HG03439 (cell line): ENCODE results near the gene SFTPB.
"Not testable (repeated sequence)": the region's sequence is repeated elsewhere in the genome, so short reads cannot be mapped to it uniquely, and the experiment has no call there.

Experiments
- ATAC-seq: cut with Tn5 transposase; IDR thresholded peaks from one replicate; pipeline ENCODE4 v1.9.1; 2021; ENCODE audit warnings: mild to moderate bottlenecking, moderate library complexity; ENCODE audit not compliant: unreplicated experiment

Gene SFTPB

DNA sequence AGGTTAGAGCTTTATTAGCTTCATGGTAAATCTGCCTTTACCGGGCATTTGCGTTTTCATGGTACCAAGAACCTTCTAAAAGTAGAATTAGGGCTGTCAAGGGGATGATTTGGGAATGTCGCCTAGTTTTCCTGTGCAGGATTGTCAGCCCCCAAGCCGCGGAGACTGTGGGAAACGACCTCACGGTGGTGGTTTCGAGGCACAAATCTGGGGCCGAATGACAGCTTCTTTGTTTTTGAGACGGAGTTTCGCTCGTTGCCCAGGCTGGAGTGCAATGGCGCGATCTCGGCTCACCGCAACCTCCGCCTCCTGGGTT lies 52.6 kb downstream of the SFTPB start:
- ATAC-seq = no peak

DNA sequence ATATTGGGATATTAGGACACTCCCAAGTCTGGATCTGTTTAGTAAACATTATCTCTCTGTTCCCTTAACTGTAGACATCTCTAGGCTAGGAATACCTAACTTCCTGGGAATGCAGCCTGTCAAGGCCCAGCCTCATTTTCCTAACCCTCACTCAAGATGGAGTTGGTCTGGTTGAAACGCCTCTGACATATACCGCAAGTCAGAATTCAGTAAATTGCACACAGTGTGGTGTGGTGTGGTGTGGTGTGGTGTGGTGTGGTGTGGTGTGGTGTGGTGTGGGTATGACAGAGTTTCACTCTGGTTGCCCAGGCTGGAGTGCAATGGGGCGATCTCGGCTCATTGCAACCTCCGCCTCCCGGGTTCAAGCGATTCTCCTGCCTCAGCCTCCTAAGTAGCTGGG lies 53.2 kb downstream of the SFTPB start:
- ATAC-seq = not testable (repeated sequence)

DNA sequence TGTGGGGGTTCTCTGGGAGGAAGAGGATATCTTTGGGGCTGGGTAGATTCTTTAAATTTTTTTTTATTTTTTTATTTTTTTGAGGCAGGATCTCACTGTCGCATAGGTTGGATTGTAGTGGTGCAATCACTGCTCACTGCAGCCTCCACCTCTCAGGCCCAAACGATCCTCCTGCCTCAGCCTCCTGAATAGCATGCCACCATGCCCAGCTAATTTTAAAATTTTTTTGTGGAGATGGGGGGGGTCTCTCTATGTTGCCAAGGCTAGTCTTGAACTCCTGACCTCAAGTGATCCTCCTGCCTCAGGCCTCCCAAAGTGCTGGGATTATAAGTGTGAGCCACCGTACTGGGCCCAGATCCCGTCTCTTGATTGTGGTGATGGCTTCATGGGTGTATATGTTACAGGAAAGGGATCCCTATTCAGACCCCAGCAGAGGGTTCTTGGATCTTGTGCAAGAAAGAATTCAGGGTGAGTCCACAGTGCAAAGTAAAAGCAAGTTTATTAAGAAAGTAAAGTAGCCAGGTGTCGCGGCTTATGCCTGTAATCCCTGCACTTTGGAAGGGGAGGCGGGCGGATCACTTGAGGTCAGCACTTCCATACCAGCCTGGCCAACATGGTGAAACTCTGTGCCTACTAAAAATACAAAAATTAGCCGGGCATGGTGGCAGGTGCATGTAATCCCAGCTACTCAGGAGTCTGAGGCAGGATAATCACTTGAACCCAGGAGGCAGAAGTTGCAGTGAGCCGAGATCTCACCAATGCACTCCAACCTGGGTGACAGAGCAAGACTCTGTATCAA lies 54.1 kb downstream of the SFTPB start:
- no peak for ATAC-seq

DNA sequence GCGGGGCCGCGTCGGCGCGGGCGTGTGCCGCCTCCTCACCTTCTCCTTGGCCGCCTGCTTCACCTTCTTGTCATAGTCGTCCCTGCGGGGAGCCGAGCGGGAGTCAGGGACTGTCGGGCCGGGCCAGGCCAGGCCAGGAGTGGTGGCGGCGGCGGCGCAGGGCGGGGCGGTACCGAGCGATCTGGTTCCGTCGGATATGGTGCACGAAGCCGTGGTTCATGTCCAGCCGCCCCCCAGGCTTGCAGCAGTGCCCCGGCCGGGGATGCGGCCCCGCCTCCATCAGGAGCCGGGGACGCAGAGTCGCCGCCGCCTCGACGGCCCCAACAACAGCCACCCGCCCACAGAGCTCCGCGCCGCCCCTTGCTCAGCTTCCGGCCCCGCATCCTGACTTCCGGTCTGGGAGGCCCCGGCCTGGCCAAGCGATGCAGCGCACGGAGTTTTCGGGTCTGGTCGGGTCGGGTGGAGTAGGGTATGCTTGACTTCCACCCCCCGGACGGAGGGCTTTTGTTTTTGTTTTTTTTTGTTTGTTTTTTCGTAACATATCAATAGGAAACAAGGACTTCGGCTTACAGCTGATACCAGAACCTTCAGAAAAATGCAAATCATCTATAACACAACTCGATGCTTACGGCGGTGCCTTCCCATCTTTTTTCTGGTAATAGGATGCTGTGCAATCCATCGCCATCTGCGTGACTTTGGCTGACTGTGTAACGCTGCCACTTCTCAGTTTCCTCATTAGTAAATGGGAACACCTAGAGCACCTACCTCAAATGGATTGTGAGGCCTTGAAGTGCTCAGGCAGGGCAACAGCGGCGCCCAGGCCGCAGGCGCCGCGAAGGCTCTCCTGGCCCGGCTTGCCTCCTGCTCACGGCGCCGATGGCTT lies 56.1 kb downstream of the SFTPB start, which contains the start of gene C2orf68:
Gene C2orf68 (minus strand): TSS at position 362 of the 883 bp plus-strand sequence. CDS start 82 bp downstream, at position 280.
- ATAC-seq = peak; percentile 77

DNA sequence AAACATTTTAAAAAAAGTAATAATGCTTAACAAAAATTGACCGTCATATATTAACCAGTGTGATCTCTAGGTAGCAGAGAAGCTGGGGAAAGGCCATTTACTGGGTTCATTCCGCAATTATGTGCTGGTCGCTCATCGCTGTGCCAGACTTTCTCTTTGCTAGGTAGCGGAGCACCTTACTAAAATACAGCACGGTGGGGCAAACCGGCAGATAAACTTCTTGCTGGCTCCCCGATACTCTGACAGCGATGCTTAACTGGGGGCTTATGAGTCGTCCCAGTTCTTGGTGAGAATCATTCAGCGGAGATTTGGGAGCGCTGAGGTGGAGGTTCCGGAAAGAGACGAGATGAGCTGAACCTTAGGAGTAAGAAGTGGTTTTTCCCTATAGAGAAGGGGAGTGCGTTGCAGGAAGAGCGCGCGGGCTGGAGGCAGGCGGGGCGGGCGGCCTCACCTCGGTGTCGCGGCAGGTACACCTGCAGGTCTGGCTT lies 56.7 kb downstream of the SFTPB start:
- peak; percentile 15 for ATAC-seq
